OCI-LY1 (cell line): ENCODE data around the gene IDH2.

ENCODE experiments used
- H2AFZ ChIP-seq: fragments of 200-600 bp; sonication (generic), shearing (Covaris generic); 2 replicates; pipeline ENCODE4 v1.6.0; 2014; ENCODE audit warnings: antibody characterized with exemption, mild to moderate bottlenecking, low read length
- H3F3A ChIP-seq: fragments of 200-600 bp; sonication (generic), shearing (Covaris generic); 2 replicates; pipeline ENCODE4 v1.6.0; 2014; ENCODE audit warnings: mild to moderate bottlenecking, antibody characterized with exemption, low read length, moderate library complexity; ENCODE audit not compliant: insufficient read depth
- H3K27ac ChIP-seq: fragments of 200-600 bp; sonication (generic); 2 replicates; pipeline ENCODE4 v1.5.1; 2014; ENCODE audit warnings: low read length, mixed run types, mild to moderate bottlenecking, low read depth; ENCODE audit not compliant: poor library complexity, severe bottlenecking
- H3K27me3 ChIP-seq: fragments of 200-600 bp; sonication (generic); 2 replicates; pipeline ENCODE4 v1.6.0; 2014; ENCODE audit warnings: antibody characterized with exemption, mild to moderate bottlenecking, low read length, moderate library complexity; ENCODE audit not compliant: insufficient read depth
- H3K36me3 ChIP-seq: fragments of 200-600 bp; sonication (generic); 2 replicates; pipeline ENCODE4 v1.6.1; 2014; ENCODE audit warnings: mild to moderate bottlenecking, antibody characterized with exemption, low read length, moderate library complexity, mixed read lengths; ENCODE audit not compliant: insufficient read depth
- H3K4me1 ChIP-seq: fragments of 200-600 bp; sonication (generic); 2 replicates; pipeline ENCODE4 v1.5.1; 2014; ENCODE audit warnings: mild to moderate bottlenecking, low read length, moderate library complexity; ENCODE audit not compliant: insufficient read depth, severe bottlenecking
- H3K4me2 ChIP-seq: fragments of 200-600 bp; sonication (generic), shearing (Covaris generic); 2 replicates; pipeline ENCODE4 v1.6.1; 2014; ENCODE audit warnings: low read length
- H3K4me3 ChIP-seq: fragments of 200-600 bp; sonication (generic); 2 replicates; pipeline ENCODE4 v1.5.1; 2014; ENCODE audit warnings: low read length, low read depth, mild to moderate bottlenecking, mixed read lengths; ENCODE audit not compliant: poor library complexity, severe bottlenecking
- H3K79me2 ChIP-seq: fragments of 200-600 bp; shearing (Covaris generic); 2 replicates; pipeline ENCODE4 v1.6.1; 2016; ENCODE audit warnings: mixed run types, low read length, mixed read lengths; ENCODE audit not compliant: insufficient read depth
- H3K9ac ChIP-seq: fragments of 200-600 bp; sonication (generic), shearing (Covaris generic); 2 replicates; pipeline ENCODE4 v1.6.1; 2014; ENCODE audit warnings: mild to moderate bottlenecking, low read length, mixed read lengths
- H3K9me2 ChIP-seq: fragments of 200-600 bp; sonication (generic), shearing (Covaris generic); 2 replicates; pipeline ENCODE4 v1.6.1; 2014; ENCODE audit warnings: low read depth, mild to moderate bottlenecking, low read length, mixed read lengths
- H3K9me3 ChIP-seq: fragments of 200-600 bp; shearing (Covaris generic); 2 replicates; pipeline ENCODE4 v1.6.1; 2014; ENCODE audit warnings: low read length, mixed read lengths
- H4K20me1 ChIP-seq: fragments of 200-600 bp; sonication (generic), shearing (Covaris generic); 2 replicates; pipeline ENCODE4 v1.6.0; 2016; ENCODE audit warnings: mild to moderate bottlenecking, low read length; ENCODE audit not compliant: insufficient read depth
- CTCF ChIP-seq: fragments of 200-600 bp; sonication (generic), shearing (Covaris generic); IDR thresholded peaks from 2 replicates; pipeline ENCODE4 v1.5.1; 2017; ENCODE audit warnings: mild to moderate bottlenecking, antibody characterized with exemption, low read length, moderate library complexity, mixed read lengths
- EZH2 ChIP-seq: fragments of 200-600 bp; sonication (generic), shearing (Covaris generic); IDR thresholded peaks from 2 replicates; pipeline ENCODE4 v1.8.0; 2017; ENCODE audit warnings: borderline replicate concordance, mixed run types, mild to moderate bottlenecking, antibody characterized with exemption, low read length, moderate library complexity, mixed read lengths

IDH2 gene

GRCh38 chr15:90080818-90081393 lies 21.4 kb downstream of the IDH2 start:
- H4K20me1 ChIP-seq, result no peaks in the 10 kb centered on the region

GRCh38 chr15:90080458-90080755 lies 21.9 kb downstream of the IDH2 start:
- Histone ChIP-seq H3K9ac (no peak overlapping the region), H3K79me2 (no peaks in the 10 kb centered on the region), H3K4me1 (peaks cover 17% of the 10 kb centered on the region), H3K9me2 (no peaks in the 10 kb centered on the region), H3F3A (no peaks in the 10 kb centered on the region), H3K4me3 (no peak overlapping the region), H3K27me3 (no peaks in the 10 kb centered on the region), H3K4me2 (no peak overlapping the region), H2AFZ (no peak overlapping the region), H3K9me3 (no peaks in the 10 kb centered on the region), H3K27ac (no peak overlapping the region), H3K36me3 (peaks cover 41% of the 10 kb centered on the region), H4K20me1 (no peaks in the 10 kb centered on the region)
- no peak for TF ChIP-seq EZH2
- TF ChIP-seq CTCF, result no peak

More at GRCh38 chr15:90080818-90081393, 21.4 kb downstream of the IDH2 start:
- Histone ChIP-seq H3K36me3 (peaks cover 38% of the 10 kb centered on the region), H3F3A (no peaks in the 10 kb centered on the region), H3K9ac (no peak overlapping the region), H3K4me2 (no peak overlapping the region), H3K9me3 (no peaks in the 10 kb centered on the region), H3K4me1 (peaks cover 17% of the 10 kb centered on the region), H2AFZ (no peak overlapping the region), H3K27ac (no peak overlapping the region), H3K79me2 (no peaks in the 10 kb centered on the region), H3K9me2 (no peaks in the 10 kb centered on the region), H3K4me3 (no peak overlapping the region), H3K27me3 (no peaks in the 10 kb centered on the region)
- TF ChIP-seq EZH2 (no peak), CTCF (no peak)

GRCh38 chr15:90079619-90080457 lies 22.4 kb downstream of the IDH2 start:
- Histone ChIP-seq H2AFZ (no peak overlapping the region), H3K27me3 (no peaks in the 10 kb centered on the region), H3K4me3 (no peak overlapping the region), H3K36me3 (peaks cover 43% of the 10 kb centered on the region), H3K9me3 (no peaks in the 10 kb centered on the region), H3F3A (no peaks in the 10 kb centered on the region), H3K4me2 (no peak overlapping the region), H3K9me2 (no peaks in the 10 kb centered on the region), H3K79me2 (no peaks in the 10 kb centered on the region), H3K27ac (no peak overlapping the region), H3K4me1 (peaks cover 17% of the 10 kb centered on the region), H3K9ac (no peak overlapping the region), H4K20me1 (no peaks in the 10 kb centered on the region)
- TF ChIP-seq EZH2 (no peak), CTCF (no peak)
